PC-9 (cell line): Measurements from ENCODE around the gene LSM7. TPM values are rescaled to one million over a fixed set of nuclear protein-coding genes. Genes with fewer than 3 reads are reported as not detected.

ENCODE experiments used
- BruUV-seq: library from RNA; stranded (reverse); fragments of 400-500 nt; replicated peaks from 2 replicates; lab custom pipeline; 2021; lab: Mats Ljungman, UMichigan
- CTCF ChIA-PET: fragments of 300-600 bp; sonication (Branson Sonifier 250); formaldehyde crosslinking; loops from one replicate; lab custom pipeline; 2022; ENCODE audit warnings: antibody characterized with exemption; lab: Charles Lee
- POLR2A ChIA-PET: fragments of 300-600 bp; sonication (Branson Sonifier 250); formaldehyde crosslinking; loops from one replicate; lab custom pipeline; 2022; ENCODE audit warnings: antibody characterized with exemption; ENCODE audit not compliant: unreplicated experiment; lab: Charles Lee
- DNase-seq, 2 experiments: peaks; one replicate each; pipeline versions ENCODE4 v3.0.0 to v3.0.0-alpha.2; 2015 to 2022; ENCODE audit warnings: mixed read lengths in 1 of 2
- H2AFZ ChIP-seq: fragments of 200-600 bp; sonication (generic); 2 replicates; pipeline ENCODE4 v1.8.1; 2017; ENCODE audit warnings: antibody characterized with exemption
- H3F3A ChIP-seq: fragments of 200-600 bp; sonication (generic); 2 replicates; pipeline ENCODE4 v1.8.1; 2017; ENCODE audit warnings: antibody characterized with exemption, mild to moderate bottlenecking, low read depth; ENCODE audit not compliant: insufficient read depth
- H3K27ac ChIP-seq: fragments of 200-600 bp; sonication (generic); 2 replicates; pipeline ENCODE4 v1.6.1; 2016; ENCODE audit warnings: mixed run types
- H3K27me3 ChIP-seq: fragments of 200-600 bp; sonication (generic); 2 replicates; pipeline ENCODE4 v1.6.1; 2016; ENCODE audit warnings: low read depth, mixed run types; ENCODE audit not compliant: insufficient read depth
- H3K36me3 ChIP-seq: fragments of 200-600 bp; sonication (generic); 2 replicates; pipeline ENCODE4 v1.6.1; 2016; ENCODE audit warnings: low read depth, mixed run types
- H3K4me1 ChIP-seq: fragments of 200-600 bp; sonication (generic); replicated peaks from 2 replicates; pipeline ENCODE4 v1.6.1; 2016; ENCODE audit warnings: mixed run types; ENCODE audit not compliant: insufficient read depth
- H3K4me2 ChIP-seq: fragments of 200-600 bp; sonication (generic); 2 replicates; pipeline ENCODE4 v1.6.1; 2017; ENCODE audit warnings: mixed run types
- H3K4me3 ChIP-seq: fragments of 200-600 bp; sonication (generic); 2 replicates; pipeline ENCODE4 v1.6.1; 2016; ENCODE audit warnings: mixed run types
- H3K79me2 ChIP-seq: fragments of 200-600 bp; sonication (generic); 2 replicates; pipeline ENCODE4 v1.6.1; 2017; ENCODE audit warnings: low read depth, mixed run types
- H3K9me2 ChIP-seq: fragments of 200-600 bp; sonication (generic); 2 replicates; pipeline ENCODE4 v1.8.1; 2017; ENCODE audit warnings: mild to moderate bottlenecking; ENCODE audit not compliant: insufficient read depth
- H3K9me3 ChIP-seq: fragments of 200-600 bp; sonication (generic); 2 replicates; pipeline ENCODE4 v1.8.1; 2016; ENCODE audit warnings: low read depth; ENCODE audit not compliant: insufficient read depth
- H4K20me1 ChIP-seq: fragments of 200-600 bp; sonication (generic); 2 replicates; pipeline ENCODE4 v1.8.1; 2017; ENCODE audit not compliant: insufficient read depth
- EZH2 ChIP-seq: fragments of 200-600 bp; sonication (generic); IDR thresholded peaks from 2 replicates; pipeline ENCODE4 v1.8.0; 2017; ENCODE audit warnings: antibody characterized with exemption, low read depth
- intact Hi-C: fragments of 100-400 bp; cut with micrococcal nuclease; formaldehyde crosslinking; loops from one replicate; pipeline ENCODE4 v1.10.0; 2022; ENCODE audit not compliant: unreplicated experiment
- total RNA-seq: library from RNA; stranded (reverse); gene quantifications from 2 replicates; pipeline ENCODE4 v1.2.3, GENCODE V29; 2021
- TF ChIP-seq, protein P1 (sequence below): fragments of 200-600 bp; sonication (generic); conservative IDR thresholded peaks from 2 replicates; pipeline ENCODE4 v1.6.1; 2017; ENCODE audit warnings: mixed run types, antibody characterized with exemption, mild to moderate bottlenecking, moderate library complexity

The LSM7 gene
- total RNA-seq, 1 experiment from 2014 or later, result 80.2 TPM

DNA sequence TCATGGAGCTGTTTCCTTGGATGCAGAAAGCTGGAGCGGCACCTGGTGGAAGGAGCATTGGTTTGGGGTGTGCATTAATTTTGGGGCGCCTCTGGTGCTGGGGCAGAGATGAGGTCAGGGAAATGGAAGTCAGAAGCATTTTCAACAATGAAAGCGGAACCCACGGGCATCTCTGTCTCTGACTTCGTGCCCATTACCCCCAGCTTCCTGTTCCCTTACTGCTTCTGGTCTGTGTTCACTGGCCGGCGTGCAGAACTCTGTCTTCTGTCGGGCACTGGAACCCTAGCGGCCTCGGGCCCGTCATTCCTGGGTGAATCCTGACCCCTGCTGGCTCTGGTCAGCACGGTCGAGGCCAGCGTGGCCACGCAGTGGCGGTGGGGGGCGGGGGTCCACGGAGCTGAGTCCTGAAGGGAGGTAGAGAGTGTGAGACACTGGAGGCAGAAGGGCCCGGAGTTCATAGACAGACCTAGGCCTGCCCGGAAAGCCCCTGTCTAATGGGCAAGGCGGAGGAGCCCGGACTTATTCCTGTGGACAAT is 12.5 kb downstream of the LSM7 start:
- DNase-seq, result peak in 1 of 2 experiments; percentile 52
- ChIA-PET CTCF (interaction anchor here (0.5 to 1.4 kb wide), 4 partner anchors 49 to 165 kb away, joined by 3 to 16 read pairs (median 6); partner anchors contain the start of gene AP3D1), POLR2A (interaction anchor here (0.5 kb wide), 1 partner anchor 41 kb away, joined by 4 read pairs; no protein-coding TSS in a partner anchor)
- TF ChIP-seq, protein P1, sequence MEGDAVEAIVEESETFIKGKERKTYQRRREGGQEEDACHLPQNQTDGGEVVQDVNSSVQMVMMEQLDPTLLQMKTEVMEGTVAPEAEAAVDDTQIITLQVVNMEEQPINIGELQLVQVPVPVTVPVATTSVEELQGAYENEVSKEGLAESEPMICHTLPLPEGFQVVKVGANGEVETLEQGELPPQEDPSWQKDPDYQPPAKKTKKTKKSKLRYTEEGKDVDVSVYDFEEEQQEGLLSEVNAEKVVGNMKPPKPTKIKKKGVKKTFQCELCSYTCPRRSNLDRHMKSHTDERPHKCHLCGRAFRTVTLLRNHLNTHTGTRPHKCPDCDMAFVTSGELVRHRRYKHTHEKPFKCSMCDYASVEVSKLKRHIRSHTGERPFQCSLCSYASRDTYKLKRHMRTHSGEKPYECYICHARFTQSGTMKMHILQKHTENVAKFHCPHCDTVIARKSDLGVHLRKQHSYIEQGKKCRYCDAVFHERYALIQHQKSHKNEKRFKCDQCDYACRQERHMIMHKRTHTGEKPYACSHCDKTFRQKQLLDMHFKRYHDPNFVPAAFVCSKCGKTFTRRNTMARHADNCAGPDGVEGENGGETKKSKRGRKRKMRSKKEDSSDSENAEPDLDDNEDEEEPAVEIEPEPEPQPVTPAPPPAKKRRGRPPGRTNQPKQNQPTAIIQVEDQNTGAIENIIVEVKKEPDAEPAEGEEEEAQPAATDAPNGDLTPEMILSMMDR, result peak; percentile 62
- TF ChIP-seq EZH2, result no peak
- Histone ChIP-seq H3K4me1 (no peaks in the 10 kb centered on the region), H3K9me3 (no peaks in the 10 kb centered on the region), H3K9me2 (no peaks in the 10 kb centered on the region), H4K20me1 (no peaks in the 10 kb centered on the region), H3K27ac (no peak overlapping the region), H3K79me2 (no peaks in the 10 kb centered on the region), H3K4me2 (no peak overlapping the region), H2AFZ (no peak overlapping the region), H3F3A (no peaks in the 10 kb centered on the region), H3K36me3 (no peaks in the 10 kb centered on the region), H3K27me3 (no peaks in the 10 kb centered on the region), H3K4me3 (no peak overlapping the region)
- BruUV-seq, result no TSS peak
- intact Hi-C loops, result loop anchor here (1.0 kb wide), 1 partner anchor 80 kb away; the partner anchor contains the start of genes PLEKHJ1 and SF3A2

DNA sequence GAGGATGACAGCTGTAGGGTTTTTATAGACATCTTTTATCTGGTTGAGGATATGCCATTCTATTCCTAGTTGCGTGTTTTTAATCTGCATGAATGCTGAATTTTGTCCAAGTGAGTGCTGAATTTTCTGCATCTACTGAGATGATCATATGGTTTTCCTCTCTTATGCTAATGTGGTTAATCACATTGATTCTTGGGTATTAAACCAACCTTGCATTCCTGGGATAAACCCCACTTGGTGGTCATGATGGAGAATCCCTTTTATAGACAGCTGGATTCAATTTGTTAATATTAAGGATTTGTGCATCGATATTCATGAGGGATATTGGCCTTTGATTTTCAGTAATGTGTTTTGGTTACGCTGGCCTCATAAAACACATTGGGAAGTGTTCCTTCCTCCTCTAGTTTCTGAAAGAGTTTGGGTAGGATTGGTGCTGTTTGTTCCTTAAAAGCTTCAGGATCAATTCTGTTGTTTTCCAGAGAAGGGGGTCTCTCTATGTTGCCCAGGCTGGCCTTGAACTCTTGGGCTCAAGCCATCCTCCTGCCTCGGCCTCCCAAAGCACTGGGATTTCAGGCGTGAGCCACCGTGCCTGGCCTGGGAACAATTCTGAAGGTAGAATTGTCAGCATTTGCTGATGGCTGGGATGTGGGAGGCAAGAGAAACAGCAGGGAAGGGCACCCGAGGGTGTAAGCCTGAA is 13.1 kb downstream of the LSM7 start:
- Histone ChIP-seq H3K9me2 (no peaks in the 10 kb centered on the region), H3K27me3 (no peaks in the 10 kb centered on the region), H3K27ac (no peak overlapping the region), H3K4me1 (no peaks in the 10 kb centered on the region), H3K9me3 (no peaks in the 10 kb centered on the region), H3K4me3 (no peak overlapping the region), H3K79me2 (no peaks in the 10 kb centered on the region), H2AFZ (no peak overlapping the region), H4K20me1 (no peaks in the 10 kb centered on the region), H3F3A (no peaks in the 10 kb centered on the region), H3K4me2 (no peak overlapping the region), H3K36me3 (no peaks in the 10 kb centered on the region)
- intact Hi-C loops, result no loop called here
- no peak for DNase-seq
- ChIA-PET POLR2A (interaction anchor here (0.5 kb wide), 1 partner anchor 40 kb away, joined by 4 read pairs; no protein-coding TSS in a partner anchor), CTCF (interaction anchor here (0.5 to 1.4 kb wide), 4 partner anchors 50 to 164 kb away, joined by 3 to 16 read pairs (median 6); partner anchors contain the start of gene AP3D1)
- no TSS peak for BruUV-seq
- no peak for TF ChIP-seq EZH2
- TF ChIP-seq, protein P1, result no peak

DNA sequence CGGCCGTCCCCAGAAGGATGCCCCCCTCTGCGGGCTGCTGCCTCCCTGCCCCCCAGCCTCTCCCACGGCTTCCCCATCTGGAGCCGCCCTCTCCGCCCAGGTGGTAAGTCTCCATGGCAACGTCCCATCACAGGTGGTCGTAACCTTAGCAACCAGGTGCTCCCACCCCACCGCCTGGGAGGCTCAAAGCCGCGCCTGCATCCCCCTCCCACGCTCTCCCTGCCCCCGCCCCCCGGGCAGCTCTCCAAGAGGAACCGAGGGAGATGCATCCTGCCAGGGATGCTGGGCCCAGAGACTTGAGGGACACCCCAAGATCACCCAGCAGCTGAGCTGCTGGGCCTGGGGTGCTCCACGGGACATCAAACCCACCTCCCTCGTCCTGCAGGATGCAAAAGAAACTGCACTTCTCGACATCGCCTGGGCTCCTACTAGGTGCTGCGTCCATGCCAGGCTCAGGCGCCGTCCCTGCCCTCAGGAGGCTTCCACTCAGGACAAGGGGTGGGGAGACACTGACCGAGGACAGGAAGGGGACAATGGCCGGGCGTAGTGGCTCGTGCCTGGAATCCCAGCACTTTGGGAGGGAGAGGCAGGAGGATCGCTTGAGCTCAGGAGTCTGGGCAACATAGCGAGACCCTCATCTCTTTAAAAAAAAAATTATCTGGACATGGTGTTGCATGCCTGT is 15.4 kb downstream of the LSM7 start:
- intact Hi-C loops, result no loop called here
- POLR2A ChIA-PET, result no interaction called here

More for the DNA sequence above, 15.4 kb downstream of the LSM7 start:
- no peak overlapping the region for H3K4me3 ChIP-seq
- H3K9me3 ChIP-seq, result no peaks in the 10 kb centered on the region
- no peak overlapping the region for H2AFZ ChIP-seq
- BruUV-seq, result no TSS peak
- H3K79me2 ChIP-seq, result no peaks in the 10 kb centered on the region
- no peaks in the 10 kb centered on the region for H3K9me2 ChIP-seq
- H3F3A ChIP-seq, result no peaks in the 10 kb centered on the region
- CTCF ChIA-PET, result no interaction called here
- 0 out of 2 replicates have a peak, but pooled peaks cover 3% of the 10 kb centered on the region for H3K27me3 ChIP-seq
- no peaks in the 10 kb centered on the region for H4K20me1 ChIP-seq
- H3K4me2 ChIP-seq, result no peak overlapping the region
- no peaks in the 10 kb centered on the region for H3K36me3 ChIP-seq
- no peak for DNase-seq
- TF ChIP-seq, protein P1, result no peak
- TF ChIP-seq EZH2, result no peak
- no peak overlapping the region for H3K27ac ChIP-seq
- no peaks in the 10 kb centered on the region for H3K4me1 ChIP-seq
